Muscle of back (tissue), 11 donors: ENCODE measurements around the gene KCND3. TPM values are rescaled to one million over a fixed set of nuclear protein-coding genes. Genes with fewer than 3 reads are reported as not detected.

Experiments
- DNase-seq, 3 donors: peaks; one replicate each; pipeline versions ENCODE4 v3.0.0 to v3.0.0-alpha.2; 2013
- polyA plus RNA-seq, 10 donors: library from polyadenylated mRNA; unstranded; fragments of 120-200 nt; gene quantifications; one replicate each; pipeline ENCODE4 v1.2.1, GENCODE V29; 2013; ENCODE audit not compliant: insufficient read length in 10 of 10

The KCND3 gene
- polyA plus RNA-seq, 10 donors = 1.0 to 2.3 (median 1.4) TPM

DNA sequence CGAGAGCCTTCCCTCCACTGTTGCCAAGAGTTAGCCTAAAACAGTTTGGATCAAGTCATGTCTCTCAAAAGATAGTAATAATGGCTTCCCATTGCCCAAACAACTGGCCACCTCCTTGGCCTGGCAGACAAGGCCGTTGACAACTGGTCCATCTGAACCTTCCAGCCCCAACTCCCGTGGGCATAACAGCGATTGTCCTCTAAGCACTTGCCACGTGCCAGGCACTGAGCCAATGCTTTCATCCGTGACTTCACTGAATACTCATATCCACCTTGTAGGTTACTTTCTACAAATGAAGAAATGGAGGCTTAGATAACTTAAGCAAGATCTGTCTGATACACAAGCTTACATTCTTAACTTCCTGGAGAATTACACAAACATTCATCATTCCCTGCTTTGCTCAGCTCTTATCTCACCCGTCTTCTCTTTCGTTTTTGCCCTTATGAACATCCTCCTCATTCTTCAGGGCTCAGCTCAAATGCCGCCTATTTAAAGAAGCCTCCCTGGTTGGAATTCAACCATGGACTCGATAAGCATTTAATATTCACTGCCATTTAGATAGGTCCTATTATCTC lies 106.4 kb downstream of the KCND3 start:
- DNase-seq = no peak

DNA sequence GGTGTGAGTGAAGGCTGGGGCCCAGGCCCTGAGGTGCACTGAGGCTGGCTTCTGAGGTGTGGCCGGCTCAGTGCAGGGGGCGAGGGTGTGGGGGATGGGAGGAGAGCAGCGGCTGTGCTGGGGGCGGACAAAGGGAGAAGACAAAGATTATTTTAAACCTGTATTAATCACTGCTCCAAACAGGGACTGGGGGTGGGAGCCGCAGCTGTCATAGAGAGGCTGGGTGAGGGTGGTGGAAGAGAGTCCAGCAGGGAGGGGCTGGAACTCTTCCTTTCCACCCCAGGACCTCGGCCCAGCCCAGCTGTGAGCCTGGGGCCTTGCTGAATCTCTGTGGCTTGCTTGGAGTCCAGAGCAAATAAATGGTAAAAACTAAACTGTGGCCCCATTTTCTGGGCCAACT lies 106.9 kb downstream of the KCND3 start:
- peak in 1 of 3 donors; percentile 27 for DNase-seq

DNA sequence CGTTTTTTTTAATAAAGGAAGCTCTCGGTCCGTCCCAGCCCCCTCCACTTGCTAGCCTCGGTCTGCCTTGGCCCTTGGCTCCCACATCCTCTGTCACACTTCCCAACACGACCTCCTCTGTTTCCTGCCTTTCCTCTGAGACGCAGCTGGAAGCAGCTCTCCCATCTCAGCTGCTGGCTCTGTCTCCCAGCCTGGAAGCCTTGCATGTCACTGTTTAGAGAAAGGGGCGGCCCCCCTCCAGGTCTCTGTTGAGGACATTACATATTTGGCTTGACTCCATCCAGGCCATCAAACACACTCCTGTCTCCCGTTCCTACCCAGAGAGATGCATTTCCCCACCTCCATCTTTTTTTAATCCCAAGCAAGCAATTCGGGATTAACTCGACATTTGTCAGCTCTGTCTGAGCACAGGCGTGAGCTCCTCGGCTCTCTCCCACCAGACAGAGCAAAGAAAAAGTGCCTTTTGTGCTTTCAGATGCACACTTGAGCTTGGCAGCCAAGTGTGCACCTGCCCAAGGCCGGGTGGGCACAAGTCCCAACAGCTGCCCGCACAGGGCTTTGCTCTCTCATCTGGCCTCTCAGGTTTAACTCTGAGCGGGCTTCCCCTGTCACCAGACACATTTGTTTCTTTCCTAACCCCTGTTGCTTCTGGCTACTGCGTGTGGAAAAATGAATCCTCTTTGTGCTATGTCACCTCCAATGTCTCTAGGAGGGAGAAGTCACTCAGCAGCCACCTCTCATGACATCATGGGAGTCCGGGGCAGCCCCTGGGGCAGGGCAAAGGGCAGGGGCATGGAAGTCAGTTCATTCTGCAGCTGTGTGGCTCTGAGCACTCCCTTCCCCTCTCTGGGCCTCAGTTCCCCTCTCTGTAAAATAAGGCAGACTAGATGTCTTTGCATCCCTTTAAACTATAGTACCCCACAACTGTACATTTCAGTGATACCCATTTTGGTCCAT lies 108.3 kb downstream of the KCND3 start:
- peak; percentile 28 to 82 (median 61) for DNase-seq

DNA sequence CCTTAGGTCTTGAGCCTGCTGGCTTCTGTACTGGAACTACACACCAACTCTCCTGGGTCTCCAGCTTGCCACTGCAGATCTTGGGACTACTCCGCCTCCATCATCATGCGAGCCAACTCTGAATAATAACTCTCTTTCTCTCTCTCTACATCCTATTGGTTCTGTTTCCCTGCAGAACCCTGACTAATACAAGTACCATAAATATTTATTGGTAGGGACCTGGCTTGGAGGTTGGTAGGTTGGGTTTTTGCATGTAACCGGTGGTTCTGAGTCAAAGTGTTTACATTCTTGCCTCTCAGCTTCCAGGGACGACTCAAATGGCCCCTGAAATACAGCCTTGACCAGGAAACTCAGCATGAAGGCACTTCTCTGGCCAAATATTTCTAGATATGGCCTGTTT lies 110.4 kb downstream of the KCND3 start:
- no peak for DNase-seq

DNA sequence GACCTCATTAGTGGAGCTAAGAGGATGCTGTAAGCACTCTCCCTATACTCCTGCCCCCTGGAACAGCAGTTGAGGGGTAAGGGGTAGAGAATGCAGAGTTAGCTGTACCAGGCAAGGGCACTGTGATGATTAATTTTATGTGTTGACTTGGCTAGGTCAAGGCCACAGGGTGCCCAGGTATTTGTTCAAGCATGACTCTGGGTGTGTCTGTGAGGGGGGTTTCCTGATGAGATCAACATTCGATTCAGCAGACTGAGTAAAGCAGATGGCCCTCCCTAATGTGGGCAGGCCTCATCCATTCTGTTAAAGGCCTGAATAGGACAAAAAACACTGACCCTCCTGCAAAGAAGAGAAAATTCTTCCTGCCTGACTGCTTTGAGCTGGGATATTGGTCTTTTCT lies 110.8 kb downstream of the KCND3 start:
- DNase-seq = no peak

DNA sequence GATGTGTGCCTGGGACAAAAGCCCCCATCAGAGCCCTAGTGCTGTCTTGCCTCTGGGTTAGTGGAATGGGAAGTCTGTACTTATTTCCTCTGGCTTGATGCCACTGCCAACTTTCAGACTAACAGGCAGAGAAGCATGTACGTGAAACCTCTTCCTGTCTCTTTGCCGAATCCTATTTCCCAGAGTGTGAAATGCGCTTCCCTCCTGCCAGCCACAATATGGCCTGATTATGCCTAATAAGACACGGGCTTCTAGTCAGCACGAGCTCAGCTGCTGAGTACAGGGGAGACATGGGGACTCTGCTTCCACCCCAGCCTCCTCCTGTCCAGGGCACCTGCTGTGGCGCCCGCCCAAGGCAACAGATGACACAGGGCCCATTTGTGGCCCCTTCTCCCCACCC lies 111.4 kb downstream of the KCND3 start:
- DNase-seq = peak in 1 of 3 donors; percentile 11

DNA sequence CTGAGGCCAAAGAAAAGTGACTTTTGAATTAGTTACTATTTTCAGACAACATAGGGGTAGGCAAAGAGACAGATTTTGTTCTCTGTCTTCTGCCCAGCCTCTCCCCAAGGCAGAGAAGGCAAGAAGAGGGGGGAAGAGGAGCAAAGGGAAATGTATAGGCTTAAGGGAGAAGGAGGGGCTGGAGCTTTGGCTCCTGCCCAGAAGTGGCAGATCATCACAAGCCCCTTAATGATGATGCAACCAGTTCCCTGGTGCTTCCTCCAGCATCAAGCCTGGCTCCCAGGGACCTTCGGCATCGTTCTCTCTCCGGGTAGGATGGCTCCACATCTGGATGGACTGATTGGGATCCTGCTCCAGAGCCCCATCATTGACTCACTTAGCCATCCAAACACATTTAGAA lies 112.8 kb downstream of the KCND3 start:
- DNase-seq = no peak

DNA sequence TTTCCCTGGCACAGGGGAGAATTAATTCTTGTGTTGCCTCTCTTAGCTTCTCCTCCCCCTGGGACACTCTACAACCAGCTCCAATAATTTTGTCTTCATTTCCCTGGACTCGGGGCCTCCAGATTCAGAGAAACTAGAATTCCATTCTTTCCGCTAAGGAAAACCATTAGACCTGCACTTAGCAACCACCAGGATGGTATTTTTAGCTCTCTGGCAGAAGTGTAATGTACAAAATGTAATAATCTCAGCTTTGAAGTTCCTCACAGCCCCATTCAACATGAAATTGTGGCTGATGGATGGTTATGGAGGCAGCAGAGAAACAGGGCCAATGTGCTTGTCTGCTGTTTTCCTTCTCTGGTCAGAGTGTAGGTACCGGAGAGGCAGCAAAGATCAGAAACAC lies 113.8 kb downstream of the KCND3 start:
- no peak for DNase-seq

DNA sequence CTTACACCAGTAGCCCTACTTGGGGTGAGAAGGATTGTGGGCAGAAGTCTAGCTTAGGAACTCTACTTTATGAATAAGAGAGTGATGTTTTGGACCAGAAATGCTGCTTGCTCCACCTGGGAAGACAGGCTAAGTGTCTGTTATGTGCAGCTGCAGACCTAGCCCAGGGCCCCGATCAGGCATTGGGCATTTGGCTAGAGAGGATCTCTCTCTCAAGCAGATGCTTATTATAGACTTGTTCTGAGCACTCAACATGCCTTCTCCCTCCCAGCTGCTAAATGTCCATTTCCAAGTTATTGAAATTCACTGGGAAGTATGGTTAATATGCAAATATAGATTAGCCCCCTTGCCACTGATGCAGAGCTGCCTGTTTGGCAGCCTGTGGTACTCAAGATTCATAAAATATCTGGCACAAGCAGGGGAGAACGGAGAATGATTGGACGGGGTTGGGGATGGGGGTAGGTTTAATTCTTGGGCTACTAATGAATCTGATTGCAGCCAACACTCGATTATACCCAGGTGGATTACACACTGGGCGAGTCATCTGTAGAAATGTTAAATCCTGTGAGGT lies 115.9 kb downstream of the KCND3 start:
- DNase-seq = no peak

DNA sequence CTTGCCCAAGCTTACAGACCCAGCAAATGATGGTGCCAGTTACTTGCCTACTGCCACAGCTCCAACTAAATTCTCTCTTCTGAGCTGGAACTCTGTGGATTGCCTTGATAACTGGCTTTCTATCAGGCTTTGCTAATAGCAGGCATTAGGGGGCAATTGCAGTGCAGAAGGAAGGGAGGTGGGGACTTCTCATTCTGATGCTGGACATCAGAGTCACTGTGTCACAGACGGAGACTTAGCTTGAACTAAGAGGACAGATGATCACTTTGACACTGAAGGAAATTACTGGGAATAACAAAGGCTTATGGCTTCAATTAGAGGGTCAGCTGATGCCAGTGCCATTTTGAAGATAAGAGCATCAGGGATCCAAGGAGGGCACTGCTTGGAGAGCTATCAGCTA lies 119.3 kb downstream of the KCND3 start:
- DNase-seq = no peak

DNA sequence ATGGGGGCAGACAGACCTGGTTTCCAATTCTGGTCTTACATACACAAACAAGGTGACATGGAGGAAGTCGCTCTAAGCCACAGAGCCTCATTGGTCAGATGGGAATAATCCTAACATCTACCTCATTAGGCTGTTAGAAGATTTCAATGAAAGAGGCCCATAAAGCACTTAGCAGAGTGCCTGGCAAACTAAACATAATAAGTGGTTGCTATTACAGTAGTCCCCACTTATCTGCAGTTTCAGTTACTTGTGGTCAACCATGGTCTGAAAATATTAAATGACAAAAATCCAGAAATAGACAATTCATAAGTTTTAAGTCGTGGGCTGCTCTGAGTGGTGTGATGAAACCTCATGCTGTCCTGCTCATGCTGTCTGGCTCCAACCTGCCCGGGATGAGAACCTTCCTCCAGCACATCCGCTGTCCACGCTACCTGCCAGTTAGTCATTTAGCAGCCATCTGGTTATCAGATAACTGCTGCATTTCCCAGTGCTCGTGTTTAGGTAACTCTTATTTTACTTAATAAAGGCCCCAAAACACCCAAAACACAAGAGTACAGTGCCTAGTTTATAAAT lies 121.5 kb downstream of the KCND3 start:
- DNase-seq = no peak

DNA sequence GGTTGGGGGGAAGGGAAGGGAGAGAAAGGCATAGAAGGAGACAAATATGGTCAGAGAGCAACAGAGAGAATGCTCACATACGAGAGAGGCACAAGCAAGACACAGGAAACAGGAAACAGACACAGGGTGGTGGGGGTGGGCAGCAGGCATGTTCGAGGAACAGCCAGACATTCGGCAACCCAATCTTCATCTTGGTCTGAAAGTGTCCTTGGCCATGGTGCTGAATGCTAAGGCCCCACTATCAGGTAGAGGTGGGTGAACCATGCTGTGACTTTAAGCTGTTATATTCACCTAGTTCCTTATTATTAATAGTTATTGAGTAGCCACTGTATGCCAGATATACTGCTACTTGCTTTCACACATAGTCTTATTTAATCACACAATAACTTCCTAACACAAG lies 124.6 kb downstream of the KCND3 start:
- DNase-seq = no peak

DNA sequence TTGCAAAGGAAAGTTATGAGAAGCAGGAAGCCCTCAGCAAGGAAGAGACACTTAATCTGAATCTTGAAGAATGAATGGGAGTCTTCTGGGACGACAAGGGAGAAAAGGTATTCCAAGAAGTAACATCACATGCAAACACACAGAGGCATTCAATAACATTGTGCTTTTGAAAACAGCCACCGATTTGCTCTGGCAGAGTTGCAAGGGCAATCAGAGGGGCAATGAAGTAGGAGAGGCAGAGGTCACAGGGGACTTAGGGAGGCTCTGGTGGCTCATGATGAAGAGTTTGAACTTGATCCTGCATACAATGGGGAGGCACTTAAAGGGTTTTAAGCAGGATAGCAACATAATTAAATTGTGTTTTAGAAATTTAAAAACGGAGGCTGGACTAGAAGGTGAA lies 126.1 kb downstream of the KCND3 start:
- DNase-seq = no peak

DNA sequence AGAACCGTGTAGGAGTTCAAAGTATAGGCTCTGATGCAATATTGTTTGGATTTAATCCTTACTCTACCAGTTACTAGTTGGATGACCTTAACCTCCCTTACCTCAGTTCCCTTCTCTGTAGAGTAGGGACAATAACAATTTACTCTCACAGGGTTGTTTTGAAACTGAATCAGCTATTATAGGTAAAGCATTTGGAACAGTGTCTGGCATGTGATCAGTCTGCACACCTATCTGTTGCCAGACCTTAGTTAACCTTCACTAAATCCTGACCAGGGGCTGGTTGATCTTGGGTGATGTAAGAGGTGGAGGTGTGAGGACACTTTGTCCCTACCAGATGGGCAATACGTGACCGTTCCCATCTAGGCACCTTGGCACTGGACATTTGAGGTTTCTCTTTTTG lies 126.9 kb downstream of the KCND3 start:
- no peak for DNase-seq

DNA sequence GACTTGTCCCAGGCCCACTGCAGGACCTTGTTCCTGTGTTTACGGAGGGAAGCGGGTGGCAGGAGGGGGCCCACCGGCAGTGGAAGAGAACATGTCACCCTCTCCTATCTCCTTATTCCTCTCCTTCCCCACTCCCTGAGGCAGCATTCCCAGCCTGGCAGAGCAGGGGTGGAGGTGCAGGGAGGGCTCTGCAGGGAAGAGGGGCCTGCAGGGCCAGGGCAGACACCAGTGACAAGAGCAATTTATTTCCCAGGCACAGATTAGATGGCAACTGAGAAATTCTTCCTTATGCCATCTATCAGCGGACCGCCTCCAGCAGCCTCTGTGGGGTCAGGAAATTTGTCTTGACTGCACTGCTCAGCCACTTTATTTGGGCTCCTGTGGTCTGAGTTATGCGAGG lies 127.9 kb downstream of the KCND3 start:
- no peak for DNase-seq

DNA sequence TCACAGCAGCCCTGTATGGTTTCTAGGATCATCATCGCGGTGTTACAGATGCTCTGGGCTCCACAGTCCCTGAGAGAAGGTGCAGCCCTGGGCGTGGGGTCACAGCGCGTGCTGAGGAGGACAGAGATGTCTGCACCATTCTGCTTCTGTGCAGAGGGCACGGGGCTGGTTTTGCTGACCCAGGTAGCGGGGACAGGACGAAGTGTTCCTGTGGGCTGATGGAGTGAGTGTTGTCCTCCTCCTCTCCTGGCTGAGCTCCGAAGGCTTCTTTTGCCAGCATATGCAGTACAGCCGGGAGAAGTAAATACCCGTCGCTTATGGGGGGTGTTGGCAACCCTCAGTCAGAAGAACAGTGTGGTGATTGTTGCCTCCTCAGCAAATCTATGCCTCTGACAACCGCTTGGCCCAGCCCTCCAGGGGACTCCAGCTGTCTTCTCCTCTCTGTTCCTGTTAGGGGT lies 132.2 kb downstream of the KCND3 start:
- no peak for DNase-seq

DNA sequence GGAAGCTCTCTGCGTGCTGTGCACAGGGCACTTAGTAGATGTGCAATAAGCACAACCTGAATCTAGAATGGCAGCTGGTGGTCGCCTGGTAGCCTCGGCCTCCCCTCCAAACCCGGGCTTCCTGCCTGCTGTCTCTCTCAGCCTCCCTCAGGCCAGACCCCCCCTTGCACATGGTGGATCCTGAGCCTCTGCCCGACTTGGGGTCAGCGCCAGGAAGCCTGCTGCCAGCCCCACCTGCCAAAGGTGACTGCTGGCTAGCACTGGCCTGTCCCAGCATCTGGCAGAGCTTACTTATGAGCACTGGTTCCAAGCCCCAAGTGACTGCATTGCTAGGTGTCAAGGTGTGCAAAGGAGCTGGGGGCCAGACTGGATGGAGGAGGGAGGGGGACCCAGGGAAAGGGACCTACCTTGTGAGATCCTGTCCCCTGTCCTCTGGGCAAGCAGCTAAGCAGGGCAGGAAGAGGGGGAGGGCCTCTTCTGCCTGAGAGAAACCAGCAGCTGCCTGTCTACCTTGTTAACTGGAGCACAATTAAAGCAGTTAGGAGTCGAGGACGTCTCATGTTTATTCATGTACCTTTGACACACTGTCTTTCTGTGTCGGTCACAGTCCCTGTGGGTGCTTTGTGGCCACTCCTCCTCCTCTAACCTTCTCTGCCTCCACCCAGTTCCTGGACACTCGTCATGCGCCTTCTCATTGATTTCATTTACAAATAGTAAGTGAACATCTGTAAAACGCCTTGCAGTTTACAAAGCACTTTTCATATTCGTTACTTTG lies 132.9 kb downstream of the KCND3 start:
- DNase-seq = no peak

DNA sequence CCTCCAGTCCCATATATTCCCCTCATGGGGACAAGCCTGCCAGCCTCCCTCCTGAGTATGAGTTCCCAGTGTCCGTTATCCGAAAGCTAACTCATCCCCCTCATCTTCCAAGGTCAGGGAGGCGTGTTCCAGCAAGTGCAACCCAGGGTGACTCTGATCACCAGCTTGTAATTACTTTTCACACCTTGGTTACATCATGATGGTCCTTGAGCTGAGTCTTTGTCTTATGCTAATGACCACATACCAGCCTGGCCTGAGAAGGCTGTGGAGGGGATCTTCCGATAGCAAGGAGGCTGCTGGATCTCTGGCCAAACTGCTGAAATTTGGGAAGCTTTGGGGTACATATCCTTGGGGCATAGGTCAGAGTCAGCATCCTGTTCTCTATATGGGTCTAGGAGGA lies 134.2 kb downstream of the KCND3 start:
- DNase-seq = no peak

DNA sequence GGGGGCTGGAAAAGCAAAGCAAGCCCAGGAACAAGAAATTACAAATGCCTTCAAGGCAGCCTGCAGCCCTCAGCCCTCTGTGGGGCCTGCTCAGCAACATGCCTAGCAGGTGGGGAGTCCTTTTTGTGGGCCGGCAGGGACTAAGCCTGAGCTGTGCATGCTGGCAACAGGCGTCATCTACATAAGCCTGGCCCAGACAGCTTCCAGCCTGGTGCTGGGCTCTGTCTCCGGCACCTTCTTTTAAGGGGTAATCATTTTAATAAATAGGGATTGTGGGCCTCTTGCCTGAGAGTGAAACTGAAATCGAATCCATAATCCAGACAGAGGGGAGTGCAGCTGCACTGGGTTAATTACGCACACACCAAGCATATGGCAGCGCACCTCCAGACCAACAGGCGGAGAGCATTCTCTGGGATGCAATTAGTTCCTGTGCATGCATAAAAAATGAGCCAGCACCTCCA lies 137.2 kb downstream of the KCND3 start:
- DNase-seq = no peak

DNA sequence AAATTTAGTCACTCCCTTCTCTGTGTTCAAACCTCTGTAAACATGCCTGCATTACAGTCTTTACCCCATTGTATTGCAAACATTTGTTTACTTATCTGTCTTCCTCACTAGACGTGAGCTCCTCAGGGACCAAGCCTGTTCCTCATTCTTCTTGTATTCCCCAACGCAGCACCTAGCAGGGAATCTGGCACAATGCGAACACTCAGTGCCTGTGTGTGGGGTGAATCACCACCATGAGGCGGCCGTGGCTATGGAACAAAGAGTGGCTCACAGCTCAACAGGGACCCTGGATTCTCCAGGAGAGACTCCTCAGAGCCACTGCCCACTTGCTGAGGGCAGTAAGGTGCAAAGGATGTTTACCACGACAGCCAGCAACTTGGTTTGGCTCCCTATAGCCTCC lies 137.9 kb downstream of the KCND3 start:
- no peak for DNase-seq

DNA sequence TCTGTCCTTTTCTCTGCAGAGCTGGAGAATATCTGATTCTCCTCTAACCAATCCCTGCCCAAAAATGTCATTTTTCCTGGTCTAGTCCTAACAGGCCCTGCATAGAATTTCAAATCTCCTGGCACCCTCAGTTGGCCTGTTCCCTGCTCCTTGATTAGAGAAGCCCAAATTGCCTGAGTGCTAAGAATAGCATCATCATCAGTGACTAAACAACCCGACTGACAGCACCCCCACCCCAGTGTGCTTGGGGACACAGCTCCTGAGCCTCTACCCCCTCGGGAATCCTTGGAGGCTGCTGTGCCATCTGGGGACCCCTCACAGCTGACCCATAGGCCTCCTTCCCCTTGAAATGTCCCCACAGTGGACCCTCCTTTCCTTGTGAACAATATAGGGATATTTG lies 139.4 kb downstream of the KCND3 start:
- no peak for DNase-seq
